Suprapubic skin (tissue), 3 donors: ENCODE measurements around the gene LRRC61.

Source experiments
- POLR2A ChIP-seq, 2 donors: fragments of 450-650 bp; IDR thresholded peaks; one replicate each; pipeline ENCODE4 v1.6.1; 2017; ENCODE audit warnings: antibody characterized with exemption in 2 of 2, mild to moderate bottlenecking in 2 of 2, moderate library complexity in 2 of 2
- TF ChIP-seq, protein P1 (sequence below), 2 donors: fragments of 200-600 bp in 1 of 2; fragments of 450-650 bp in 1 of 2; sonication (generic) in 1 of 2; IDR thresholded peaks; one replicate each; pipeline ENCODE4 v1.5.1; 2016 to 2019; ENCODE audit warnings: antibody characterized with exemption in 2 of 2, mild to moderate bottlenecking in 1 of 2, moderate library complexity in 1 of 2

DNA sequence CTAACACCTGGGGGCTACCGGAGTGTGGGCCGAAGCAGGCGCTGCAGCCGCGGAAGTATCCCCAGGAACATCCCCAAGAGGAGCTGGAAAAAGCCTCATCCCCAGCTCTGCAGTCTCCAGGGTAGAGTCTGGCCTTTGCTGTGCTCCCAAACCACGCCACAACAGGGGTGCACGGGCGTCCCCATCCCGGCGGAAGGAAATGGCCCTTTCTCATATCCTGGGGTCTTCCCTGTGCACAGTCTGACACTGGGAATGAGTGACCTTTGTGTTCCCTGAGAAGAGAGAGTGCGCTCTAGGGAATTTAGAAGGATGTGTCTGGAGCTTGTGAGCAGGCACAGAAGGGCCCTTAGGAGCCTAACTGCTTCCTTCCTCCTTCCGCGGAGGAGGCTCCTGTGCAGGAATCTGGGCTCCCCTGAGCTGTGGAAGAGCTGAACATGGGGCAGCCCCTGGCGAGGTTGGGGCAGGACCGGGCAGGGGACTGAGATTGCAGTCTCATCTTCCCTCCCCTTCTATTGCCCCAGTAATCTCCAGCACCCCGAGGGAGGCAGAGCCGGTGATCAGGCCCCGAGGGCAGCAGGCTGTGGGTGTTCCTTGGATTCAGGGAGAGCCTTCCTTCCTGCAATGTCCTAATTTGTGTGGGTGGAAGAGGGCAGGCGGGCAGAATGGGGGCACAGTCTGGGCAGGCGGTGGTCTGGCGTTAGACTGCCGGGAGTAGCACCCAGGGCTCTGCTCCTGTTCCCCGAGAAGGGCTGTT is 46.8 kb downstream of the LRRC61 start:
- TF ChIP-seq, protein P1, sequence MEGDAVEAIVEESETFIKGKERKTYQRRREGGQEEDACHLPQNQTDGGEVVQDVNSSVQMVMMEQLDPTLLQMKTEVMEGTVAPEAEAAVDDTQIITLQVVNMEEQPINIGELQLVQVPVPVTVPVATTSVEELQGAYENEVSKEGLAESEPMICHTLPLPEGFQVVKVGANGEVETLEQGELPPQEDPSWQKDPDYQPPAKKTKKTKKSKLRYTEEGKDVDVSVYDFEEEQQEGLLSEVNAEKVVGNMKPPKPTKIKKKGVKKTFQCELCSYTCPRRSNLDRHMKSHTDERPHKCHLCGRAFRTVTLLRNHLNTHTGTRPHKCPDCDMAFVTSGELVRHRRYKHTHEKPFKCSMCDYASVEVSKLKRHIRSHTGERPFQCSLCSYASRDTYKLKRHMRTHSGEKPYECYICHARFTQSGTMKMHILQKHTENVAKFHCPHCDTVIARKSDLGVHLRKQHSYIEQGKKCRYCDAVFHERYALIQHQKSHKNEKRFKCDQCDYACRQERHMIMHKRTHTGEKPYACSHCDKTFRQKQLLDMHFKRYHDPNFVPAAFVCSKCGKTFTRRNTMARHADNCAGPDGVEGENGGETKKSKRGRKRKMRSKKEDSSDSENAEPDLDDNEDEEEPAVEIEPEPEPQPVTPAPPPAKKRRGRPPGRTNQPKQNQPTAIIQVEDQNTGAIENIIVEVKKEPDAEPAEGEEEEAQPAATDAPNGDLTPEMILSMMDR (IDR thresholded peaks at IDR 0.05): no peak
- TF ChIP-seq POLR2A (IDR thresholded peaks at IDR 0.05): no peak
